ENCODE measurements around the gene STX8.

The STX8 gene

DNA sequence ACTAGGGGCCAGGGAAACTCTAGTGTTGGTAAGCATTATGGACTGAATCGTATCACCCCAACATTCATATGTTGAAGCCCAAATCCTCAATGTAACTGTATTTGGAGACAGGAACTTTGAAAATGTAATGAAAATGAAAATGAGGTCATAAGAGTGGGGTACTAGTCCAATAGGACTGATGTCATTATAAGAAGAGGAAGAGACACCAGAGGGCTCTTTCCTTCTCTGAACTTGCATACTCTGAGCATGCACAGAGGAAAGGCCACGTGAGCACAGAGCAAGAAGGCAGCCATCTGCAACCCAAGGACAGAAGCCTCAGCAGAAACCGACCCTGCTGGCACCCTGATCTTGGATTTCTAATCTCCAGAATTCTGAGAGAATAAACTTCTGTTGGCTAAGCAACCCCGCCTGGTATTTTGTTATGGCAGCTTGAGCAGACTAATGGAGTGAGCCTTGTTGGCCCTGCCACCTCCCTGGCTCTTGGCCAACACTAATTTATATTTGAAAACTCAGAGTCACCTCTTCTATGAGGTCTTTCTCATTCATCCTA lies 280.9 kb downstream of the STX8 start:
- Histone ChIP-seq H3K27ac (no peak overlapping the region), H3K36me3 (peaks cover 0 to 4% (median 0%) of the 10 kb centered on the region in 3 donors), H3K4me1 (peaks cover 0 to 19% (median 10%) of the 10 kb centered on the region in 4 donors), H3K9me3 (no peaks in the 10 kb centered on the region), H3K4me3 (no peak overlapping the region), H3K27me3 (no peaks in the 10 kb centered on the region)
- intact Hi-C loops (cut with DNase I; ENCODE audit: low total_unique reads): no loop called here
- DNase-seq: no peak
- TF ChIP-seq CTCF (IDR thresholded peaks at IDR 0.05): no peak

DNA sequence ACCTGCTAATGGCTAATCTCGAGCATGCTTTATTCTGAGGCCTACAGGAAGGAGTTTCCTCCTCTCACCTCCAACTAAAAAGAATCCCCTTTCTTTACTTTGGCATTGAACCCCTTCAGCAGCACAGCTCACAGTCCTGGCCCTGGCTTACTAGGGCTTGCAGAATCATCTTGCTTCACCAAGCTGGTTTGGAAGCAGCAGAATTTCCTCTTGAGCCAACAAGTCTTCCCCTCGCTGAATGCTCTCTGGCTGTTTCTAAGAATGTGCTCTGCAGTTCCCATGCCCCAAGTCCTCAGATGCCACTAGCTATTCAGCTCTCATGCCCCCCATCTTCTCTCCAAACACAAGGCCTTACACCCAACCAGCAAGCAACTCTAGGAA lies 283.1 kb downstream of the STX8 start:
- Histone ChIP-seq H3K4me3 (no peak overlapping the region), H3K27ac (peak overlapping the region; percentile 78 to 82), H3K27me3 (no peaks in the 10 kb centered on the region), H3K9me3 (no peaks in the 10 kb centered on the region), H3K4me1 (peaks cover 0 to 19% (median 10%) of the 10 kb centered on the region in 4 donors), H3K36me3 (no peaks in the 10 kb centered on the region)
- DNase-seq: peak; percentile 32 to 73
- intact Hi-C loops (cut with DNase I; ENCODE audit: low total_unique reads): loop anchor here (2.0 kb wide), 2 partner anchors 54 to 300 kb away; no protein-coding TSS in a partner anchor
- TF ChIP-seq CTCF (IDR thresholded peaks at IDR 0.05): no peak

DNA sequence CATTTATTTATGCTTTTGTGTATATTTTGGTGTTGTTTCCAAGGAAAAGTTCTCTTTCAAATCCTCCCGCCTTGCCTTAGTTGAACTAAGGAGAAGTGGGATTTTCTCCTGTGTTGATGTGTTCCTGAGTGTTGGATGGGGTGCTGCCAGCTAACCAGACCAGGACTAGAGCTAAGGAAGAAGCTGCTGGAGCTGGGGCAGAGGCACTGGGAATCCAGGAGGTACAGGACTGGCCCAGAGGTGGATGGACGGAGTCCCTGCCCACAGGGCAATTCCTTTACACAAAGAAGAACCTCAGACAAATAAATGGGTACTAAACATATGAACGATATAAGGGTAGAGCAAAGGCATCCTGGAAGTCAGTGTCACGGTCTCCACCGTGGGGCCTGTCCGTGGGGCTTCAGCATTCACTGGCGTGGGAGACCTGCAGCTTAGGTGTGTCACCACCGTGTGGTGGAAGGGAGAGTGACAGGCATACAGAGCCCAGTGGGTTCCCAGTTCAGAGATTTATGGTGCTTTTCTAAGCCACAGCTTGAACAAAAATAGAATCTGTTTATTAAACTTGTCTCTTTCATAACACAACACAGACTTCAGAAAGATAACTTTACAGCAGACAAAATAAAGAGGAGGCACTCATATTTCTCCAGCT lies 283.6 kb downstream of the STX8 start:
- Histone ChIP-seq H3K4me3 (no peak overlapping the region), H3K4me1 (peaks cover 0 to 19% (median 10%) of the 10 kb centered on the region in 4 donors), H3K27ac (peak overlapping the region; percentile 78 to 82), H3K27me3 (no peaks in the 10 kb centered on the region), H3K36me3 (no peaks in the 10 kb centered on the region), H3K9me3 (no peaks in the 10 kb centered on the region)
- peak; percentile 78 to 88 for TF ChIP-seq CTCF (IDR thresholded peaks at IDR 0.05)
- intact Hi-C loops (cut with DNase I; ENCODE audit: low total_unique reads): loop anchor here (2.0 kb wide), 2 partner anchors 53 to 299 kb away; no protein-coding TSS in a partner anchor
- DNase-seq: peak; percentile 57 to 82

- Histone ChIP-seq H3K4me1 (peaks cover 0 to 19% (median 10%) of the 10 kb centered on the region in 4 donors), H3K36me3 (no peaks in the 10 kb centered on the region), H3K27ac (no peak overlapping the region), H3K9me3 (no peaks in the 10 kb centered on the region), H3K27me3 (no peaks in the 10 kb centered on the region), H3K4me3 (no peak overlapping the region)
- intact Hi-C loops (cut with DNase I; ENCODE audit: low total_unique reads): no loop called here
- TF ChIP-seq CTCF (IDR thresholded peaks at IDR 0.05): no peak
- no peak for DNase-seq
Measured at GRCh38 chr17:9290226-9290613, 285.4 kb downstream of the STX8 start.

GRCh38 chr17:9287306-9287705 lies 288.3 kb downstream of the STX8 start:
- no peaks in the 10 kb centered on the region for H3K27me3 ChIP-seq
- H3K9me3 ChIP-seq: no peaks in the 10 kb centered on the region
- no peaks in the 10 kb centered on the region for H3K36me3 ChIP-seq
- DNase-seq: no peak
- no peak for TF ChIP-seq CTCF (IDR thresholded peaks at IDR 0.05)
- peaks cover 0 to 8% (median 4%) of the 10 kb centered on the region in 4 donors for H3K4me1 ChIP-seq
- no peak overlapping the region for H3K27ac ChIP-seq
- H3K4me3 ChIP-seq: no peak overlapping the region
- intact Hi-C loops (cut with DNase I; ENCODE audit: low total_unique reads): no loop called here
